SK-N-SH (cell line): Measurements from ENCODE around the gene OTUD7B. TPM values are rescaled to one million over a fixed set of nuclear protein-coding genes. Genes with fewer than 3 reads are reported as not detected.

Source experiments
- CTCF ChIA-PET: fragments of 300-600, 350-600 bp; formaldehyde crosslinking; extraction: SDS; loops from one replicate; lab custom pipeline; 2021; lab: Yijun Ruan, JAX
- POLR2A ChIA-PET: fragments of 350-600 bp; sonication (Branson Sonifier 250); formaldehyde crosslinking; extraction: SDS; loops from one replicate; lab custom pipeline; 2020; ENCODE audit warnings: antibody characterized with exemption, inconsistent platforms; lab: Yijun Ruan, JAX
- DNase-seq: peaks from one replicate; pipeline ENCODE4 v3.0.0; 2012
- H2AFZ ChIP-seq: fragments of 200-600 bp; sonication (generic); 2 replicates; pipeline ENCODE4 v1.8.1; 2016; ENCODE audit warnings: antibody characterized with exemption, mild to moderate bottlenecking, low read depth
- H3F3A ChIP-seq: fragments of 200-600 bp; sonication (generic); replicated peaks from 2 replicates; pipeline ENCODE3; 2016; ENCODE audit warnings: antibody characterized with exemption, mild to moderate bottlenecking; ENCODE audit not compliant: insufficient read depth
- H3K27ac ChIP-seq, 2 experiments: fragments of 200-500 bp in 1 of 2; fragments of 200-600 bp in 1 of 2; sonication (Bioruptor generic) in 1 of 2; sonication (generic), shearing (Covaris generic) in 1 of 2; 2 replicates each; pipeline versions ENCODE4 v1.5.1 to v1.6.1; 2014 to 2016; ENCODE audit warnings: low read depth in 2 of 2, inconsistent platforms in 1 of 2, low read length in 1 of 2, mild to moderate bottlenecking in 1 of 2, mixed read lengths in 1 of 2
- H3K27me3 ChIP-seq: fragments of 200-600 bp; sonication (generic), shearing (Covaris generic); 2 replicates; pipeline ENCODE4 v1.6.1; 2016; ENCODE audit warnings: mixed run types; ENCODE audit not compliant: insufficient read depth
- H3K36me3 ChIP-seq, 2 experiments: fragments of 200-500 bp in 1 of 2; fragments of 200-600 bp in 1 of 2; sonication (Bioruptor generic) in 1 of 2; sonication (generic) in 1 of 2; replicated peaks in 1 of 2; 2 replicates each; pipeline versions ENCODE3 to v1.5.1; 2014 to 2016; ENCODE audit warnings: low read length in 1 of 2, mild to moderate bottlenecking in 1 of 2; ENCODE audit not compliant: insufficient read depth in 2 of 2, control insufficient read depth in 1 of 2
- H3K4me1 ChIP-seq, 2 experiments: fragments of 200-500 bp in 1 of 2; fragments of 200-600 bp in 1 of 2; sonication (Bioruptor generic) in 1 of 2; sonication (generic), shearing (Covaris generic) in 1 of 2; 2 replicates each; pipeline versions ENCODE4 v1.5.1 to v1.6.1; 2014 to 2016; ENCODE audit warnings: low read depth in 1 of 2, low read length in 1 of 2, mixed run types in 1 of 2; ENCODE audit not compliant: insufficient read depth in 2 of 2, control insufficient read depth in 1 of 2
- H3K4me2 ChIP-seq: fragments of 200-600 bp; sonication (generic), shearing (Covaris generic); 2 replicates; pipeline ENCODE4 v1.6.1; 2017; ENCODE audit warnings: mixed run types
- H3K4me3 ChIP-seq, 2 experiments: fragments of 200-500 bp in 1 of 2; fragments of 200-600 bp in 1 of 2; sonication (Bioruptor generic) in 1 of 2; sonication (generic), shearing (Covaris generic) in 1 of 2; 2 replicates each; pipeline versions ENCODE4 v1.5.1 to v1.8.1; 2014 to 2016; ENCODE audit warnings: low read depth in 2 of 2, inconsistent platforms in 1 of 2, low read length in 1 of 2, mild to moderate bottlenecking in 1 of 2, mixed read lengths in 1 of 2, moderate library complexity in 1 of 2
- H3K79me2 ChIP-seq: fragments of 200-600 bp; sonication (generic); 2 replicates; pipeline ENCODE4 v1.8.1; 2017; ENCODE audit warnings: mild to moderate bottlenecking; ENCODE audit not compliant: insufficient read depth
- H3K9ac ChIP-seq: fragments of 200-600 bp; sonication (generic); 2 replicates; pipeline ENCODE4 v1.6.1; 2017; ENCODE audit warnings: mixed run types
- H3K9me2 ChIP-seq: fragments of 200-600 bp; sonication (generic); 2 replicates; pipeline ENCODE4 v1.6.1; 2017; ENCODE audit warnings: mixed run types
- H3K9me3 ChIP-seq: fragments of 200-600 bp; sonication (generic); 2 replicates; pipeline ENCODE4 v1.6.1; 2017; ENCODE audit warnings: mixed run types, mild to moderate bottlenecking, moderate library complexity
- H4K20me1 ChIP-seq: fragments of 200-600 bp; sonication (generic); 2 replicates; pipeline ENCODE4 v1.6.1; 2017; ENCODE audit warnings: mild to moderate bottlenecking, mixed run types; ENCODE audit not compliant: insufficient read depth
- ELF1 ChIP-seq: IDR thresholded peaks from 2 replicates; pipeline ENCODE4 v1.4.0; 2012
- EZH2phosphoT487 ChIP-seq: fragments of 200-600 bp; sonication (generic); IDR thresholded peaks from 2 replicates; pipeline ENCODE4 v1.6.1; 2017; ENCODE audit warnings: low read depth, mixed run types, mild to moderate bottlenecking, antibody characterized with exemption, moderate library complexity, borderline replicate concordance
- FOSL2 ChIP-seq: IDR thresholded peaks from 2 replicates; pipeline ENCODE4 v1.4.0; 2012; ENCODE audit warnings: low read depth, mild to moderate bottlenecking, moderate library complexity, borderline replicate concordance
- FOXJ3 ChIP-seq: sonication (generic); formaldehyde crosslinking; IDR thresholded peaks from 2 replicates; pipeline ENCODE4 v1.5.1; 2020; ENCODE audit warnings: mild to moderate bottlenecking, missing genetic modification reagents
- FOXM1 ChIP-seq: IDR thresholded peaks from 2 replicates; pipeline ENCODE4 v1.4.0; 2012; ENCODE audit warnings: low read depth, mild to moderate bottlenecking
- GABPA ChIP-seq: IDR thresholded peaks from 2 replicates; pipeline ENCODE4 v1.4.0; 2012; ENCODE audit warnings: low read depth, mild to moderate bottlenecking
- IRF3 ChIP-seq: fragments of 150-350 bp; IDR thresholded peaks from 2 replicates; pipeline ENCODE4 v1.6.1; 2016; ENCODE audit warnings: mild to moderate bottlenecking, low read depth, low read length
- JUND ChIP-seq: IDR thresholded peaks from 2 replicates; pipeline ENCODE4 v1.4.0; 2012
- MEF2A ChIP-seq: IDR thresholded peaks from 2 replicates; pipeline ENCODE4 v1.4.0; 2012; ENCODE audit warnings: low read depth, borderline replicate concordance
- MXI1 ChIP-seq: IDR thresholded peaks from 2 replicates; pipeline ENCODE4 v1.6.1; 2012; ENCODE audit warnings: mild to moderate bottlenecking, low read depth, low read length, improper control_type of control experiment
- NRF1 ChIP-seq: IDR thresholded peaks from 2 replicates; pipeline ENCODE4 v1.6.1; 2012; ENCODE audit warnings: low read depth, mild to moderate bottlenecking, low read length
- RCOR1 ChIP-seq: fragments of 150-350 bp; IDR thresholded peaks from 2 replicates; pipeline ENCODE4 v1.6.1; 2017; ENCODE audit warnings: antibody characterized with exemption, low read length
- REST ChIP-seq: IDR thresholded peaks from 2 replicates; pipeline ENCODE4 v1.6.1; 2012; ENCODE audit warnings: mild to moderate bottlenecking, low read depth, low read length, moderate library complexity
- RFX5 ChIP-seq: IDR thresholded peaks from 2 replicates; pipeline ENCODE4 v1.6.1; 2012; ENCODE audit warnings: mild to moderate bottlenecking, improper control_type of control experiment, low read length
- SIN3A ChIP-seq: IDR thresholded peaks from 2 replicates; pipeline ENCODE4 v1.6.1; 2012; ENCODE audit warnings: low read depth, mild to moderate bottlenecking, low read length, moderate library complexity, borderline replicate concordance
- SMC3 ChIP-seq: IDR thresholded peaks from 2 replicates; pipeline ENCODE4 v1.6.1; 2012; ENCODE audit warnings: low read depth, low read length, improper control_type of control experiment
- USF1 ChIP-seq: IDR thresholded peaks from 2 replicates; pipeline ENCODE4 v1.4.0; 2012; ENCODE audit warnings: low read depth, borderline replicate concordance
- YY1 ChIP-seq: IDR thresholded peaks from 2 replicates; pipeline ENCODE4 v1.4.0; 2012; ENCODE audit warnings: low read depth, mild to moderate bottlenecking
- WGBS: methylation state at CpG from one replicate; pipeline ENCODE4 v1.1.6; 2017; ENCODE audit warnings: low lambda C conversion rate; 5-methylcytosine and 5-hydroxymethylcytosine counted together
- polyA plus RNA-seq, 3 experiments: library from polyadenylated mRNA; depleted of rRNA; stranded (reverse); fragments of >200 nt; gene quantifications; 2 replicates each; pipeline ENCODE4 v1.2.3, GENCODE V29; 2012

OTUD7B gene
- polyA plus RNA-seq, 1 of the 3 experiments (the other 2 are of a cell fraction), result 4.2 TPM

GRCh38 chr1:149929856-149930255, 80.7 kb downstream of the OTUD7B start:
- Histone ChIP-seq H3K79me2 (peaks cover 27% of the 10 kb centered on the region), H2AFZ (no peak overlapping the region), H3K9ac (no peak overlapping the region), H3K36me3 (peaks cover 15 to 34% of the 10 kb centered on the region in 2 experiments), H4K20me1 (peaks cover 10% of the 10 kb centered on the region; the same call in 1 of the 2 replicates), H3K4me1 (peaks cover 14 to 26% of the 10 kb centered on the region in 2 experiments), H3K27ac (no peak overlapping the region), H3K9me3 (no peaks in the 10 kb centered on the region), H3F3A (peaks cover 6% of the 10 kb centered on the region), H3K4me3 (no peak overlapping the region), H3K27me3 (no peaks in the 10 kb centered on the region), H3K9me2 (no peaks in the 10 kb centered on the region), H3K4me2 (no peak overlapping the region)
- TF ChIP-seq FOSL2, result no peak
- no peak for TF ChIP-seq NRF1
- no peak for TF ChIP-seq MEF2A
- no peak for TF ChIP-seq JUND
- no peak for TF ChIP-seq SMC3
- TF ChIP-seq RFX5, result no peak
- TF ChIP-seq USF1, result no peak
- no peak for TF ChIP-seq MXI1
- no peak for TF ChIP-seq IRF3
- TF ChIP-seq GABPA, result no peak
- TF ChIP-seq REST, result no peak
- no peak for TF ChIP-seq RCOR1
- TF ChIP-seq EZH2phosphoT487, result no peak
- TF ChIP-seq ELF1, result no peak
- TF ChIP-seq SIN3A, result no peak
- TF ChIP-seq YY1, result no peak
- TF ChIP-seq FOXJ3 (CRISPR knock-in tag), result no peak
- TF ChIP-seq FOXM1, result no peak
- DNase-seq, result no peak
- 88% methylated on average over 2 of the region's 2 CpGs for WGBS
- ChIA-PET POLR2A (interaction anchor here (1.0 kb wide), 1 partner anchor 41 kb away, joined by 5 read pairs; no protein-coding TSS in a partner anchor), CTCF (interaction anchor here (0.9 to 2.5 kb wide), 3 partner anchors 13 to 121 kb away, joined by 3 to 10 read pairs (median 3); no protein-coding TSS in a partner anchor)
